Body of pancreas (tissue), 4 donors: ENCODE measurements around the gene PTGDR.

ENCODE experiments used
- CTCF ChIP-seq, 7 experiments: fragments of 450-650 bp in 4 of 7; fragments of 200-600 bp in 3 of 7; sonication (generic) in 3 of 7; IDR thresholded peaks; one replicate each; pipeline ENCODE4 v1.5.1; 2016 to 2019; ENCODE audit warnings: antibody characterized with exemption in 7 of 7
- POLR2A ChIP-seq, 3 donors: fragments of 450-650 bp; IDR thresholded peaks; one replicate each; pipeline ENCODE4 v1.6.1; 2016; ENCODE audit warnings: antibody characterized with exemption in 3 of 3, mild to moderate bottlenecking in 2 of 3

- TF ChIP-seq CTCF (IDR thresholded peaks at IDR 0.05), result no peak
- no peak for TF ChIP-seq POLR2A (IDR thresholded peaks at IDR 0.05)
Measured at GRCh38 chr14:52325630-52326029, 58.1 kb downstream of the PTGDR start.
